GDM1 (cell line): ENCODE data around the gene BICDL1.

ENCODE experiments used
- DNase-seq: peaks from one replicate; lab custom pipeline; 2025; lab: John Stamatoyannopoulos, UW

Gene BICDL1

DNA sequence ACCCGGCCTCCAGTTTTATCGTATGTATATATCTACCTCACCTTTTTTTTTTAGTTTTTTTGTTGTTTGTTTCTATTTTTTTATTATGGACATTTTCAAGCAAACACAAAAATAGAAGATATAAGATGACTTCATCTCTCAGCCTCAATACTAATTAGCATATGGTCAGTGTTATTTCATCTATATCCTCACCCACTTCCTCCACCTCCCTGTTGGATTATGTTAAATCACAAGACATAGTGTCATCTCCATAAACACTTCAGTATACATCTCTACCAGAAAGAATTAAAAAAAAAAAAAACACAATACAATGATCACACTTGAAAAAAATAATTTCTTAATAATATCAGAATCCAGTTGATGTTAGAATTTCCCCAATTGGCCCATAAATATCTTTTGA, 92.6 kb downstream of the BICDL1 start:
- DNase-seq, result no peak

DNA sequence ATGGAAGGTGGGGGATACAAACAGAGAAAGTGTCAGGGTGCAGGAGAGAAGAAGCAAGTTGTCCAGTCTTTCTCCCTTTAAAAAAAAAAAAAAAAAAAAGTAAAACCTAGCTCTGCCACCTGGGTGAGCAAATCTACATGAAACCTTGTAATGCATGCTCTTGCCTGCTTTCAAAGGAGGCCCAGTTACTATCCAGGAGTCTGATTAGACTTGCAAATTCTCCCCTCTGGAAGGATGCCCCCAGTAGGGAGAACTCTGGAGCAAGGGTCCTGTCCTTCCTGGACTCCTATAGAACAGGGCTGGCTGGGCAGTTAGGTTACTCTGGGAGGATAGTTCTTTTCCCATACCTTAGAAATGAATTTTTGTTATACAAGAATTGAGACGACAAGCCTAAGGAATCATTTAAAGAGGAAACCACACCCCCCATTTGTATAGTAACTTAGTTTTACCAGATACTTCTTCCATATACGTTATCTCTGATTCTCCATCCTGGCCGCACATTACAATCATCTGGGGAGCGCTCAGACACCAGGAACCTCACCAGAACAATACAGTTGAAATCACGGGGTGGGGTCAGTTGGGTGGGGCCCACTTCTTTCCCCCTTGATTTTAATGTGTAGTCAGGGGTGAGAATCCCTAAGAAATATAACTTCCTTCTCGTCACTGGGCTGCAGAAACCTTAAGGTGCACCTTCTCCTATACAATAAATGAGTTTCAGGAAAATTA, 97.0 kb downstream of the BICDL1 start:
- no peak for DNase-seq

DNA sequence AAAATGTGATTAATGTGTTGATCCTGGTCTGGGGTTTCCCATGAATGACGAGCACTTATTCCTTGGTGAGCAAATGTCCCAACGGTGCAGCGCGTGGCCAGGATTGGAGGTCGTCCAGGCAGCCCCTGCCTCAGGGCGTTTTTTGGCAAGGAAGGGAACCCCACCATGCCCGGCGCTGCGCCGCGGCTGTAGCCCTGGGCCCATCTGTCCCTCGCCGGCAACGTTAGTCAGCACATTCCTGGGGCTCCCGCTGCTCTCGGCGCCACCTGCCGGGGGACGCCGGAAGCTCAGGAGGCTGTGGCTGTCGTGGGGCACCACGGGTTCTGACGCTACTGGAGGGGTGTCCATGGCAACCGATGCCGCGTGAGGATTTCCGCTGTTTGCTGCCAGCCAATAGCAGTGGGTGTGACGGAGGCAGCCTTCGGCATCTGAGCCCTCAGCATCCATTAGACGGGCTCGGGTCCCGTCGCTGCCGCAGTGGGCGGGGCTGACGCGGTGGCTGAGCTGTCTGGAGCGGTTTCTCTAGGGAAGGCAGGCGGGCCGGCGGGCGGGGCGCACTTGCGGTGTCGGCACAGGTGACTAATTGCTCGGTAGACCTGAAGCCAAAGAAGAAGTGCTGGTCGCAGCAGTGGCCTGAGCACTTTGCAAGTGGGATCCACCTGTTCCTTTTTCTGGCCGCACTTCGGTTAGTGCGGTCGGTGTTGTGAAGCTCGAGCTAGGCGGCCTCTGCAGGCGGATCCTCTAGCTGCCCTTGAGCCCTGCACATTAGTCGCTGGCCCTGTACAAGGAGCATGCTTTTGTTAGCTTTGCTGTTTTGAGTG, 98.0 kb downstream of the BICDL1 start:
- DNase-seq, result peak; percentile 98

DNA sequence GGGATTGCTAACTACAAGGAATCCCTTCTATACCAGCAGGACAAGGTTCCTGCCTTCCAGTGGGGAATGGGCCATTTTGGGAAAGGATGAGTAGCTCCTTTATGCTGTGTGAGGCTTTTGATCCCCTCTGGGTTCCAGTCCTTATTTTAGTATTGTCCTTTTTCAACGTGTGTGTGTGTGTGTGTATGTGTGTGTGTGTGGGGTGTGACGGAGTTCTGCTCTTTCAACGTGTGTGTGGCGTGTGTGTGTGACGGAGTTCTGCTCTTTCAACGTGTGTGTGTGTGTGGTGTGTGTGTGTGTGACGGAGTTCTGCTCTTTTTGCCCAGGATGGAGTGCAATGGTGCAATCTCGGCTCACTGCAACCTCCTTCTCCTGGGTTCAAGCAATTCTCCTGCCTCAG, 100.1 kb downstream of the BICDL1 start:
- no peak for DNase-seq

DNA sequence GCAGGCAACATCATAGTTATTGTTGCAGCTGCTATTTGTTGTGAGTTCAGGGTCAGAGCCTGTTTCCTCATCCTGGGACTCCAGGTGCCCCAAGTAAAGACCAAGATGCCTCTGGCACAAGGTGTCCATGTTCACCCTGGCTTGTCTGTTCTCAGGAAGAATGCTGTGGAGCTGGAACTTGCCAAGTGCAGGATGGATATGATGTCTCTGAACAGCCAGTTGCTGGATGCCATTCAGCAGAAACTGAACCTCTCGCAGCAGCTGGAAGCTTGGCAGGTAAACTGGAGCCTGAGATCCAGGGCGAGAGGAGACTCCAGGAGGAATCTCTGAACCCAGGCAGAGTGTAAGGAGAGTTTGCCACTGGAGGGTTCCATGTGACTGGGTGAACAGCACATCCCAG, 100.8 kb downstream of the BICDL1 start:
- no peak for DNase-seq

DNA sequence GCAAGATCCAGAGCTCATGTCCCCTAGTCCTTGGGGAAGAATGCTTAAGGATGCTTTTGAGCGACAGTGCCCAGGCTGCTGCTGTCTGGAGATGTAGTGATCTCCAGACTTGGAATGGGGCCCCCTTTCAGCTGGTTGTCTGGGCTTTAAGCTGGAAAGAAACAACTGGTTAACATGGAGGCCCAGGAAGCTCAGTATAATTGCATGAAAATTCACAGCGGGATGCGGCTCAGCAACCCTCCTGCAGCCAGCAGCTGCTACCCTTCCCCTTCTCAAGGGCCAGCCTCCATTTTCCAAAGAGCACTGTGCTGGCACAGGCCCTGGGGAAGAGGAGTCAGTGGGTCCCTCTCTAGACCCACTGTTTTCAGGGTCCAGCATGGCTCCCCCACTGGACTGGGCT, 101.2 kb downstream of the BICDL1 start:
- no peak for DNase-seq

DNA sequence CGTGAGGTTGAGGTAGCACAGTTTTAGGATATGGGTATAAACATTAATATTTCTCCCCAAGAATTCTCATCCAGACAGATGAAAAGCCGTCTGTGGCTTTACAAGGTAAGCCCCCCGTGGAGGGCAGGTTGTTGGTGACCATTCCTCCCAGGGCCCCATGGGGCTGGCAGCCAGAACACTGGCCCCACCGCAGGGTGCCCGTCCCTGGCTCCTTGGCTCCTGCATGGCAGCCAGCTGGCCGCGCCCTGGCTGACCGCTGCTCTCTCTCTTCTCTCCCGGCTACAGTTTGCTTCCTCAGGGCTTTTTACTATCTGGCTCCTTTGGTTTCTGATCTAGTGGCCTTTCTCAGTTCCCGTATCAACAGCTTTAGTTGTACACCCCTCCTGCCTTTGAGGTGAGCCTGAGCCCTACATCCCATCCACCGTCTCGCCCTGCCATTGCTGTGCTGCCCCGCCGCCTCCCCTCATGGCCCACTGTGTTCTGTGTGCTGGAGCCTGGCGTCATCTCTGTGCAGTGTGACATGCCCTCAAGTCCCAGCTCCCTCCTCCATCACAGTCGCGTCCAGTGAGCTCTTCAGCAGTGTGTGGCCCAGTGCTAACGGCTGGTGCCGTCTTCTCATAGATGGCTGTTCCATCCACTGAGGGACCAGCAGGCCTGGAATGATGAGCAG, 101.7 kb downstream of the BICDL1 start:
- DNase-seq, result no peak

DNA sequence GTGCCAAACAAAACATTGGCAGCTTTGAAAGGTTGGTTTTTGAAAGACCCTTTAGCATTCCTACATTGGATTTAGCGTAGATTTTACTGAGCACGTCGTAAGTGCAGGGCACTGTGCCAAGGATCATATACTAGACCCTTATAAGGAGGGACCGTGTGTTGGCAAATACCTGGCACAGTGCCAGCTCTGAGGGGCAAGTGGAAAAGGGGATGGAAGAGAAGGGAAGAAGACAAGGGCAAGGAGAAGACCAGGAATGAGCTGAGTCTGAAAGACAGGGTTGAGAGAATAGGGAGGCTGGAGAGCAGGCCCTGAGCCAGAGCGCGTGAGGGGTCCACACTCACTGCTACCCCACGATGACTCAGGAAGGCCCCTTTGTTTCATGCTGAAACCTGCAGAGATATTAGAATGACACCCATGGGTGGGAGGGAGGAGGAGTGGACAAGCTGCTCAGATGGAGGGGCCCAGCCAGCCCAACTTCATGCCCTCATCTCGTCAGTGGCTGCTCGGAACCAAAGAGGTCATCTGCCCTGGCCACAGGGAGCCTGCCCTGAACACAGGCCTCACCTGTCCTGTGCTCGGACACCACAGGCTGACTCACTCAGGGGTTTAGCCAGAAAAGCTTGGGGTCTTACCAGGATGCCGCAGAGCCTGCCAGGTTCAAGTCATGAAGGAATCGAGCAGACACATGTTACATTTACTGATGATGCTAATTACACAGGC, 102.5 kb downstream of the BICDL1 start:
- no peak for DNase-seq

DNA sequence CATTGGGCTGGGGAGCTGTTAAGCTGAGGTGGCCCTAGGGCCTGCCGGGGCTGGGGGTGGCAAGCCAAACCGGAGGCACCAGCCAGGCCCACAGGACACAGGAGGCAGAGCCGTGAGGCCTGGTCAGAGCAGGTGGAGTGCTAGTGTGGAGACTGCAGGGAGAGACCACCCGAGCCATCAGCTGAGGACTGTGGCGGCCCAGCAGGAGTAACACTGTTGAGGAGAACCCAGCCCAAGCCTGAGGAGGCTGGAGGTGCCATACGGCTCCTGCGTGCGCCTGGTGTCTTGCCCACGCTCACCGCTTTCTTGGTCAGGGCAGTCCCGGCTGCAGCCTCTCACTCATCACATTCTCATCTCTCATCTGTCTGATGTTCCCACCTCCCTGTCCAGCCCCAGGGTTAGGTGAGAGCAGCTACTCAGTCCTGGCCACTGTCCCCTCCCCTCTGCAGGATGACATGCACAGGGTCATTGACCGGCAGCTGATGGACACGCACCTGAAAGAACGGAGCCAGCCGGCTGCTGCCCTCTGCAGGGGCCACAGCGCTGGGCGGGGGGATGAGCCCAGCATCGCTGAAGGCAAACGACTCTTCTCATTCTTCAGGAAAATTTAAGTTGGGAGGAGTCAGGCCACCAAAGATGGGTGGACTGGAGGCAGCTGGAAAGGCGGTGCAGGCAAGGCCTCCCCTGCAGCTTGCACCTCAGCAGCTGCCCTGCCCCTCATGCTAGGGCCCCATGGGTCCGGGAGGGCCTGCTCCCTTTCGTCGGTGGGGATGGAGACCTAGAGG, 103.7 kb downstream of the BICDL1 start:
- no peak for DNase-seq

DNA sequence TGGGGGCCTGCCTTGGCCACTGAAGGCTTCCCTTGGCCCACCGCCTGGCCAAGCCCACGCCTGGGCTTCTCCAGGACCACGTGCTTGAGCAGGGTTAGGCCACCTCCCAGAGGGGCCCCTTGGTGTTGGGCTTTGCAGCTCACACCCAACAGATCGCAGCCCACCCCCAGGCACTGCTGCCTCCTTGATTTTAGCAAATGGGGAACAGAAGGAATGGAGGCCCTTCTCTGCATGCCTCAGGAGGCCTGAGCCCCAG, 104.2 kb downstream of the BICDL1 start:
- DNase-seq, result no peak

DNA sequence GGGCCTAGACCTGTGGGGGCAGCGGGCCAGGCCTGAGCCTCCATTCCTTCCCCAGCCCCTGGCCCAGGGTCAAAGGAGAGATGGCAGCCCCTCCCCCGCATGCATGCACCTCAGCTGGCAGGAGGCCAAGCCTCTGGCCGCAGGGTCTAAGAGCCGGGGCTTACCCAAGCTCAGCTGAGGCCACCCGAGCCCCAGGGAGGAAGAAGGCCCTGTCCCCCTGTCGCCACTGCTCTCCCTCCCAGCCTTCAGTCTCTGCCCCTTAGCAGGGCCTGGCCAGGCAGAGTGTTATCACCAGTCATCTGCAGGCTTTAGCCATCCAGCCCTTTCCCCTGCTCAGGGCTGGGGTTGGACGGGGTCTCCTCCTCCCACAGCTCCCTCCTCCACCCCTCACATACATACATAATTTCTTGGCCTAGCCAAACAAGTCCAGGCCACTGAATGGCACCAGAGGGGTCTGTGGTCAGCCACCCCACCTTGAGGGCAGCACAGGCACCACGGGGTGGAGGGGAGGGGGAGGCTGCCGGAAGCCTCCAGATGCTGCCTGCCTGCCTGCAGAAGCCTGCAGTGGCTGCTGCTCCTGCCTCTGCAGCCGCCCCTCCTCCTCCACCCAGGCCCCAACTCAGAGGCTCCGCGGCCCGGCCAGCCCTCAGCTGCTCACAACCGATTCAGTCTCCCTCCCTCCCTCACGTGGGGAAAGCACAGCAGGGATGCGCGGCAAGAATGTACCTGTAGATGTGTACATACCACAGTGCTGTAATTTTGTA, 104.7 kb downstream of the BICDL1 start:
- no peak for DNase-seq

DNA sequence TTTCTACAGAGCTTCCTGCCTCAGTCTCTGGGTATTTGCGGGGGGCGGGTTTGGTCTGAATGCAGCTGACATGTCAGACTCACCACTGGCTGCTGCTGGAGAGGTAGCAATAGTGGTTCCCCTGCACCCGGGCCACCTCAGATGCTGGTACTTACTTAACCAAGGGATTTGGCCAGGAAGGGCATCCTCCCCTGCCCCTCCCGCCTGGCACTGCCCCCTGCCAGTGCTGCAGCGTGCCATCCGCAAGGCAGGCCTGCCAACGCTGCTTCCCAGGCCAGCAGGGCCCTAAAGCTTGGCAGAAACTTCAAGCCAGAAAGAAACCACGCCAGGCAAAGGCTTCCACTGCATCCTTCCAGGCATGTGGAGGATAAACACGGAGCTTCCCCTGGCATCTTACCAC, 105.4 kb downstream of the BICDL1 start:
- DNase-seq, result no peak

DNA sequence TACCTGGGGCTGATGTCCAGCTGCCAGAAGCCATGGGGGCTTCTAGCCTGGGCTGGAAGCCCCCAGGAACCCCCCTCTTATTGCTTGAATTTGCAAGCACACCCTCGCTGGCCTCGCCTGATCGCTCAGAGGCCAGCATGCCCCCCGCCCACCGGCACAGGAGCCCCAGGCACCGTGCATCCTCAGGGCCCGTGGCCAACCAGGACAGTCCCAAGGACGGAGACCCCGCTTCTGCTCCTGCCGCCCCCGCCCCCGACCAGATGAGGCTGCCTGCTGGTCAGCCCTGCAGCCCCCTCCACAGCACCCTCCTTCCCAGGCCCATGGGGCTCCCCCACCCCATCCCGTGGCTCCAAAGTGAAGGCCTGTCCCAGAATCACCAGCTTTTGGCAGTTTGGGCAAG, 106.3 kb downstream of the BICDL1 start:
- no peak for DNase-seq

DNA sequence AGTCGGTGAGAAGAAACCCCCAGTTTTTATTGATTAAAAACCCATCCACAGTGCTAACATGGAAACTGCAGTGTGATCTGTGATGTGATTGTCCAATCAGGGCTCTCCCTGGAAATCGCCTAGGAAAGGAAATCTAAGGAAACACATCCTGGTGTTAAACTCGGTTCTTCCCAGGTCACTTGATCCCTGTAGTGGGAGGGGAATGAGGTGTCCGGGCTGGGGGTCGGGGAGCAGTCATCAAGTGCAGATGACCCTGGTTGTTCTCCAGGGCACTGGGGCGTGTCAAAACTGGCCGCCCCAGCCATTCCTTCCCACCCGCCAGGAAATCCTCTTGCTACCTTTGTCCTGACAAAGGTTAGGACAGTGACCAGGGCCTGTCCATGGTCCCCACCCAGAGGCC, 106.7 kb downstream of the BICDL1 start:
- DNase-seq, result no peak

DNA sequence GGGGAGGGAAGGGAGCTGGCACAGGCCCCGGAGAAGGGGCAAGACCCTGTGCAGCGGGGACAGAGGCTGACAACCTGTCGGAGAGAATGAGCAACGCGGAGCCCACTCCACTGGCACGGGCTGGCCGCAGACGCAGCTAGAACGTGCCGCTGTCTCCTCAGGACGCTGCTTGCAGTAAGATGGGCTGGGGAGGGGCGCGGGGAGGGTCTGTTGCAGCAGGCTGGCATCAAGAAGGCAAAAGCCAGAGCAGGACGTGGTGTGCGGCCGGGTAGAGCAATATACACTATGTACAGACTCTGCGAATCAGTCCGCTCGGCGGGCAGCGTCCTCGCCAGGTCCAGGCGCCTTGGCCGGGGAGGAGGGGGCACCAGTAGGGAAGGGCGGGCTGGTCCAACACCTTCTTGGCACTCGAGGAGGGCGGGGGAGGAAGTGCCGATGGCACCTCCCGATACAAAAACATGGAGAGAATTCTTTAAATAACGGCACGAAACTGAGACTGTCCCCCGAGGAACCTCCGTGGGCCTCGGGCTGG, 107.7 kb downstream of the BICDL1 start:
- DNase-seq, result no peak

DNA sequence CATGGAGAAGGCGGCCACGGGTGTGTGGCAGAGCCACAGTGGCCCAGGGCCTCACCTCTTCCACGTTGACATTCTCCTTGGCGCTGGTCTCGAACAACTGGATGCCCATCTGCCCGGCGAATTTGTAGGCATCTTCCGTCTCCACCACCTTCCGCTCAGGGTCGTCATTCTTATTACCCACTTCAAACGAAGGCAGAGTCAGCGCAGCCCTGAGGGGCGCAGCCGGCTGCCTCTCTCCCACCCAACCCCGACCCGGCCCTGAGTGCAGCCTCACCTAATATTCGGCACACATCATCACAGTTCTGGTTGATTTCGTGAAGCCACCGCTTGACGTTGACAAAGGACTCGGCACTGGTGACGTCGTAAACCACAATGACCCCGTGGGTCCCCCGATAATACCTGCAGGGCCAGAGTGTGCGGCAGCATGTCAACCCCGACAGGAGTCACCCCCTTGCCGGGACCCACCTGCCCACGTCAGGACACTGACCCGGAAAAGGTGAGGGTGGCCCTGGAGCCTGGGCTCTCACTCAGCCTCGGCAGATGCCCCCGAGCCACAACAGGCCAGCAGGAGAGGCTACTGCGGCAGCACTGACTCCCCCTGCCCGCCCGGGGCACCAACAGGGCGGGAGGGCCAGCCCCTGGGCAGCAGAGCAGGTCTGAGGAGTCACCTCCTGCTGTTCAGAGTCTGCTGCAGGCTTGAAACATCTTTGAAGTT, 109.9 kb downstream of the BICDL1 start:
- DNase-seq, result no peak

DNA sequence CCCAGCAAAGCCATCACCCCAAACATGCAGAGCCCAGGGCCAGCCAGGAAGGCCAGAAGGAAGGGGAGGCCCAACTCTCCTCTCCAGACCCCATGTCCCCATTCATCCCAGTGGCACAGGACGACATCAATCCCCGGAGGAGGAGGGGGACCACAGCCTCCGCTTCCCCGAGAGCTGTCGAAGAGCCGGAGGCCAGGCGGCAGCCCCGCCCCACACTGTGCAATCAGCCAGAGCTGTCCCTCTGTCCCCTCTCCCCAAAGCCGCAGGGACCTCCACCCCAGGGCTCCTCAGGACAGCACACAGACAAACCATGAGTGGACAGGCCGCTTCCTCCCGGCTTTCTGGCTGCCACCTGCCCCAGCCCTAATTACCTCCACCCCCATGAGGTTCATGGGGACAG, 110.7 kb downstream of the BICDL1 start:
- no peak for DNase-seq

DNA sequence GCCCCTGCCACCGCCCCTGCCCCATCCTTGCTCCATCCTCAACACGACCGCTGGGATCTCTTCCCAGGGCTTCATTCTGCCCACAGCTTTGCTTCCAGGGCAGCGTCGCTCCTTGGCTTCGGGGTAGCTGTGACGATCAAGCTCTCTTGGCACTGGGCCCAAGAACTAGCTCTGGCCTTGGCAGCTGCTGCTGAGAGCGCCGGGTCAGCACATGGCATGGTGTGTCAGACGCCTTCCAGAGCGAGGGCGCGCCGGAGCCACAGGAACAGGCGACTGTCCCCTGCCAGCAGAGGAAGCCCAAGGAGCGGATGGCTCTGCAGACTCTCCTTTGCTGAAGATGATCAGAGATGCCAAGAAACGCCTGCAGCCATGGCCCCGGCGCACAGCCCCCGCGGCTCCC, 111.6 kb downstream of the BICDL1 start:
- DNase-seq, result no peak

DNA sequence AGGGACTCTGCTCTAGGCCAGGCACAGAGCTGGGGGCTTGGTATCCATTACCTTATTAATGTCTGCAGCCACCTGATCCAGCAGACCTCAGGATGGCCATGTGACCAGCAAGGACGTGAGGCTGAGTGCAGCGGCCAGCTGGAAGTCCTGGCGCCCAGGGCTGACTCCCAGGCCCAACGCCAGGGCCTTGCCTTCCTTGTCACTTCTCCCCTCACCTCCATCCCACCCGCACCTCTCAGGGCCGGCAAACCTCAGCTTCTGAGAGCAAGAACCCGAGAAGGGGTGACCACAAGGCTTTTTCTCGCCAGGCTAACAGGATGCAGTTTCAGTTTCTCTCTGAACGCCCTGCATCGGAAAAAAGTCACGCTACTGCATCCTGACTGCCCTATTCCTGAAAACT, 112.1 kb downstream of the BICDL1 start:
- no peak for DNase-seq

DNA sequence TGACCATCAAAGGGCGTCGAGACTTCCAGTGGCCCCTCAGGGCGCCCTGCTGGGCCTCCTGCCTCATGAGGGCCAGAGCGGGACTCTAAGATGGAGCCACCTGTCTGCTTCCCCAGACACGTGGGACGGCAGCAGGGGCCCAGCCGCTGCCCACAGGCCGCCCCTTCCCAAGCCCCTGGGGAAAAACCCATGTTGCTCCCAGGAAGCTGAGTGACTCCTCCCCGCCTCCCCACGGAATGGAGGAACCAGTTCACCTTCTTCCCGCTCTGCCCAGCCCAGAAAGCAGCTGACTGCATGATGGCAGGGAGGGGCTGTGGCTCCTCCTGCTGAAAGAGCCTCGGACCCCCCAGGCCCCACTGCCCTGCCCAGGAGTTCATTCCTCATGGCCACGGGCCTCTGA, 112.6 kb downstream of the BICDL1 start:
- no peak for DNase-seq
